Nephron (organoid): ENCODE measurements around the gene TRNT1.

ENCODE experiments used
- H3K27ac Mint-ChIP-seq, 3 experiments: 2 replicates each; pipeline ENCODE4 v1.8.0; 2020; ENCODE audit warnings: mixed read lengths in 3 of 3, mild to moderate bottlenecking in 2 of 3, moderate library complexity in 1 of 3
- H3K27me3 Mint-ChIP-seq: 2 replicates; pipeline ENCODE4 v1.8.0; 2021; ENCODE audit warnings: low read depth, mild to moderate bottlenecking, moderate library complexity, mixed read lengths
- H3K36me3 Mint-ChIP-seq: 2 replicates; pipeline ENCODE4 v1.8.0; 2020; ENCODE audit warnings: low read depth, mixed read lengths
- H3K4me1 Mint-ChIP-seq: 2 replicates; pipeline ENCODE4 v1.8.0; 2020; ENCODE audit warnings: mixed read lengths
- H3K4me3 Mint-ChIP-seq, 3 experiments: 2 replicates each; pipeline ENCODE4 v1.8.0; 2020; ENCODE audit warnings: mild to moderate bottlenecking in 3 of 3, mixed read lengths in 3 of 3, moderate library complexity in 2 of 3
- H3K9me3 Mint-ChIP-seq: 2 replicates; pipeline ENCODE4 v1.8.0; 2020; ENCODE audit warnings: mixed read lengths
- CTCF ChIP-seq, 3 experiments: fragments of 200-600 bp; sonication (generic); IDR thresholded peaks; one replicate each; pipeline ENCODE4 v1.5.0; 2021; ENCODE audit warnings: antibody characterized with exemption in 3 of 3; ENCODE audit not compliant: unreplicated experiment in 3 of 3

The TRNT1 gene

DNA sequence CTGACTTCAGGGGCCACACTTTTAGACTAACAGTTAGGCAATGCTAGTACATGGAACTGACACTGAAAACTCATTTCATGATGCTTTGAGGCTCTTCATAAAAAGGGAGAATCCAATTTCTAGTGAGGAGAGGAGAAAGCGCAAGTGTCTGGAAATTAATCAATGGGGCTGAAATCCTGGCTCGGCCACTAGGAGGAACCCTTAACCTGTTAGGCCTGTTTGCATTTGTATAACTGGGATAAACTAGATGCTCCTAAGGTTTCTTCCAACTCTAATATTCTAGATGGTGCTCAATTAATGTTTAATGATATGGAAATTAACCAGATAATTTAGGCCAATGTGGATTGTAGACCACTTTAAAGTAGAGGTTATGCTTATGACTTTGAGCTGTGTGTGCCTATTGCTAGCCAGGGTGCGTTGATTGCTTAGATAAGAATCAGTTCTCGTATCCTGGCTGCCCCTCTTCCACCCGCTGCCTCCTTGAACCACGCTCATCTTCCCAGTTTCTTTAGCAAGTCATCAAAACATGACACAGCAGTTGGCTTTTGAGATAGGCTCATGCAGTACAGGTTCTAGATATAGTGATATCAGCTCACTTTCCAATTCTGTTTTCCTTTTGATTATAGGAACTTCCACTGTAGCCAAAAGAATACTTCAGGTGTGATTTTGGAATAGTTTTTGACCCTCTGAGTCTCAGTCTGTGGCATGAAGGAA is 69.6 kb downstream of the TRNT1 start:
- Mint-ChIP-seq H3K36me3 (no peaks in the 10 kb centered on the region), H3K4me1 (peaks cover 16% of the 10 kb centered on the region), H3K27me3 (peaks cover 13% of the 10 kb centered on the region), H3K9me3 (no peaks in the 10 kb centered on the region), H3K27ac (no peak overlapping the region), H3K4me3 (no peak overlapping the region)
- peak; percentile 56 to 65 (median 62) for TF ChIP-seq CTCF (IDR thresholded peaks at IDR 0.05; ENCODE audit: unreplicated experiment in 3 of 3)
